DMS53 (cell line): ENCODE results near the gene TSR3.

Source experiments
- DNase-seq: peaks from one replicate; lab custom pipeline; 2025; lab: John Stamatoyannopoulos, UW

Gene TSR3

DNA sequence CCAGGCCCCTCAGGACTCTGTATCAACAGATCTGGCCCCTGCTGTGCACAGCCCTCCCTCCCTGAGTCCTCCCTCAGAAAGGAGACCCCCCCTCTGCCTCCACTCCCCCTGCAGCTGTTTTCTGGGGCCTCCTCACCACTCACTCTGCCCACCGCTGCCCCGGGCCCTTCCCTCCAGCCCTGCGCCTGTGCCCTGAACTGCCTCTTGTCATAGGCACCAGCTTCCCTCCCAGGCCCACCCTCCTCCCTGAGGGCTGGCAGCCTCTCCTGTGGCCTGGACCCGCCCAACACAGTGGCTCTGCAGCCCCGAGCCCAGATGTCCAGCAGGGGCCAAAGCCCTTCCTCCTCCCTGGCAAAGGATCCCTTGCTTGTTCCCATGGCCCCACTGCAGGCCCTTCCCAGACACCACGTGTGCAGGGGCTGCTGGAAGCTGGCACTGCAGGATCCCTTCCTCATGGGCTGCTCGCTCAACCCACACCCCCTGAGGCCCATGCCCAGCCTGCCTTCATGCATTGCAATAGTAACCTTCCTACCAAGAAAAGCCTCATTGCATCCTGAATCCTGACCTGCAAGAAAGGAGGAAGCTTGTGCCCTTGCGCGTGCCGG, 25.8 kb upstream of the TSR3 start:
- no peak for DNase-seq

DNA sequence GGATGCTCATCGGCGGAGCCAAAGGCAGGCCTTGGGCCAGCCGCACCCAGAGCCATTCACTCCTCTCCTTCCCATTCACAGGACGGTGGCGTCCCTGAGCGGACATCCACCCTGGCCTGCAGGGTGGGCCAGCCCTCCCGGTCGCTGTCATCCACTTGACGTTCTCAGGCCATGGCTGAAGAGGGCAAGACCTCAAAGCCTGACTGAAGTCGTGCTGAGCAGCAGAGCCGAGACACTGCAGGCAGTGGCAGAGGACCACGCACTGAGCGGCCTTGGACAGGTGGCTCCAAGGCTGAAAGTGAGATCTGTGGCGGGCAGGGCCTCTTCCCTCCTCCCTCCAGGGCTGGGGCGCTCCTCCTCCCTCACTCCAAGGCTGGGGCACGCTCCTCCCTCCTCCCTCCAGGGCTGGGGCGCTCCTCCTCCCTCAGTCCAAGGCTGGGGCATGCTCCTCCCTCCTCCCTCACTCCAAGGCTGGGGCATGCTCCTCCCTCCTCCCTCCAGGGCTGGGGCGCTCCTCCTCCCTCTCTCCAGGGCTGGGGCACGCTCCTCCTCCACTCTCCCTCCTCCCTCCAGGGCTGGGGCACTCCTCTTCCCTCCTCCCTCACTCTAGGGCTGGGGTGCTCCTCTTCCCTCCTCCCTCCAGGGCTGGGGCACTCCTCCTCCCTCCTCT, 24.2 kb upstream of the TSR3 start:
- no peak for DNase-seq

DNA sequence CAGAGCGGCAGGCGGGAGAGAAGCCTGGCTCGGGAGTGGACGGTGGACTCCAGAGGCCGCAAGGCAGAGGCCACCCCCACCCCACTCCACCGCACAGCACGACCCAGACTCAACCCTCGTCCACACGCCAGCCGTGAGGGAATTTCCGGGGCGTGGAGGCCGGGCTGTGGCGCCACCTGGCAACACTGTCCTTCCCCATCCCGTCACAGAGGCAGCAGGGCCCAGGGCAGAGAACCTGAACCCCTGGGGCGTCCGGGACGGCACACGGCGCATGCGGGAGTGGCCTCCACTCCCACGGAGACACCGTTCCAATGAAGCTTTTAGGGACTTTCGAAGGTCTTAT, 23.6 kb upstream of the TSR3 start:
- no peak for DNase-seq

DNA sequence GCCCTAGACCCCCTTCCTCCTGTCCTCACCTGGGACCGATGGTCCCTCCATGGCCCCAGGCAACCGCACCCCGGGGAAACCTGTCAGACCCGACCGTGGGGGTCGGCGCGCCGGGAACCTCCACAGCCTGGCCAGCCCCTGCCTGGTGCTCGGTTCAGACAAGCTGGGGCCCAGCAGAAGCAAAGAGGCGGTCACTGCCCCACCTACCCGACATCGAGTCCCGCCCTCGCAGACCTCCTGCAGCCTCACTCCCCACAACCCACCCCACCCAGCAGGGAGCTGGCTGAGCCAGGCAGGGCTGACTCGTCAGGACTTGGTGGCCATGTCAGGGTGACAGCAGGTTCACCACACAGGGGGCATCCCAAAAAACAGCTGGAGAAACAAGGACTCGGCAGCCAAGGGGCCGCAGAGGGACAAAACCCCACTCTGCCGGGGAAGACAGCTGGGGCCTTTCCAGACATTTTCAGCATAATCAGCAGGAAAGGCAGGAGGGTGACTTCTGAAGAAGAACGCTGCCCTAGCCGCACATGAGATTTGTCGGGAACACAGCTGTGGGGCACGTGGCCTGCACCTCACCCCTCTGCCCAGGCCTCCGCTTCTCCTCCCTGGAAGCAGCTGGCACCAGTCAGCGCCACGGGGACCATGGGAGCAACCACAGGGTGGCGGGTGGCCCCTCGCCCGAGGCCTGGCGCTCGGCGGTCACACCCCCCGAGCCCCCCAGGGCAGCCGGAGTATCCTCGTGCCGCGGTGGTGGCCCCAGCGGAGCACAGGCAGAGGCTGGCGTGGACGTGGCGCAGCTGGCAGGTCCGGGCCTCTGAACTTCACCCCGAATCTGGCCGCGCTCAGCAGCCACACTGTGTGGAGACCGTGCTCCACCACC, 23.0 kb upstream of the TSR3 start:
- no peak for DNase-seq

DNA sequence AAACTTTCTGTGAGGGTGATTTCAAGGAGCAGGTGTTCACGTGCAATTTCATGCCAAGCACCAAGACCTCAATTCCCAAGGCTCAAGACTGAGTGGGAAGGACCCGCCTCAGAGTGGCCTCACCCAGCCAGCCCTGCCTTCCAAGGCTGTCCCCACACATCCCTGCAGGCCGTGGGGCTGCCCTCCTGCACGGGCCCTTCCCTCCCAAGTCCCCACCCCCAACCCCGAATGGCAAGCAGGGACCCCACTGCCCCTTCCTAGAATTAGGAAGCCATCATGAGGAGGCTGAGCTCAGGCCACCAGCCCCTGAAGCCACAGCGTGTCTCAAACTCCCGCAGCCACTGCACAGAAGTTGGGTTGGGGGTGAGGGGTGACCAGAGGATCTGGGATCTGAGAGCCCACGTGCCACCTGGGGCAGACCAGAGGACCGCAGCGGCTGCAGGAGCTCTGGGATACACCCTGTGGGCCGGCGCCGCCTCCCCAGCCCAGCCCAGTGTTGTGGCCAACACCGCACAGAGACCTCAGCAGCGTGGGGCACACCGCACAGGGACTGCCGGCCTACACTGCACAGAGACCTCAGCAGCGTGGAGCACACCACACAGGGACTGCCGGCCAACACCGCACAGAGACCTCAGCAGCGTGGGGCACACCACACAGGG, 20.7 kb upstream of the TSR3 start:
- no peak for DNase-seq

DNA sequence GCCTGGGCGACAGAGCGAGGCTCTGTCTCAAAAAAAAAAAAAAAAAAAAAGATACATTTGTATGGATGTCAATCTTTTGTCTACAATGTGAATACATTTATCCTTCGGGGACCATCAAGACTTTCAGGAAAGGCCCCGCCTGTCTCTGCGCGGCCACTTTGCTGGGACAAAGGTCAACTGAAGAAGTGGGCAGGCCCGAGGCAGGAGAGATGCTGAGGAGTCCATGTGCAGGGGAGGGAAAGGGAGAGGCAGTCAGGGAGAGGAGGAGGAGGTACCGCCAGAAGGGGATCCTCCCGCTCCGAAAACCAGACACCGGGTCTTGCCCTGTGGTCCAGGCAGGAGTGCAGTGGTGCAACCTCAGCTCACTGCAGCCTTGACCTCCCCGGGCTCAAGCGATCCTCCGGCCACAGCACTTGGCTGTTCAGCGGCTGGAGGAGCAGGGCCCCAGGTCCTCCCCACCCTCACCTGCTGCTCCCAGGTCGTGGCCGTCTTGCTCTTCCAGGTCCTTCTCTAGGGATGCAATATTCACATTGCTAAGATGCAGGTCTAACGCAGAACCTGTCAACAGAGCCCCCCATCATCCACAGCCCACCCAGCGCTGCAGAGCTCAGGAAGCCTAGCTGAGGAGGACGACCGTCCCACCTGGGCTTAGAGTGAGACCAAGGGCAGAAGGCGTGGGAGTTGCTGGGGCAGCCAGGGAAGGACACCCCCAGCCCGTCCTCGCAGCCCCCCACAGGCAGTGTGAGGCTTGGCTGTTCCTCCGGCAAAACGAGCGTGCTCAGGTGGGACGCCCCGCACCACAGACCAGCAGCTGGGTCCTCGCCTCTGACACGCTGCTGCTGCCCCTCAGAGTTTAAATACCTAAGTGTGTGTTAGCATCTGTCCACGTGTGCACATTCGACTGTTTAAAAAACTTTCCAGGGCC, 19.6 kb upstream of the TSR3 start:
- no peak for DNase-seq

DNA sequence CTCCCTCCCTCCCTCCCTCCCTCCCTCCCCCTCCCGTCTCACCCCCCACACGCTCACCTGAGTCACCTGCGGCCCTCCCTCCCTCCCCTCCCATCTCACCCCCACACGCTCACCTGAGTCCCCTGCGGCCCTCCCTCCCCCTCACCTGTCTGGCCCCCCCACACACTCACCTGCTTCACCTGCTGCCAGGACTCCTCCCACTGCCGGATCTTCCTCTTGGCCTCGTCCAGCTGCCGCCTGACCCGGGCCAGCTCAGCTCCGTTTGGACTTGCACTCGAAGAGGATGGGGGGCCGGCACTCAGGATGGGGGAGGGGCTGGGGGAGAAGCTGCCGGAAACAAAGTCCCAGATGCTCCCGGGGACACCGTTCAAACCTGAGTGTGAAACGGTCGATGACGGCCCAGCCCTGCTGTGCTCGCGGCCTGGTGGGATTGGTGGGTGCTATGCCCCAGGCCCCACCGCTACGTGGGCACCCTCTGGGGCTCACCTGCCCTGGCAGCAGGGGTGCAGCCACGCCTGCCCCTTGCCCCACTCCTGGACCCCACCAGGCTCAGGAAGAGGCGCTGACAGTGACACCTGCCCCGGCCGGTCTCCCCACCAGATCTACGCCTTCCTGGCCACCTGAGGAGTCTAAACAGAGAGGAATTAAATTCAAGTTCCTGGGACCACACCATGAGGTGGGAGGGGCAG, 16.0 kb upstream of the TSR3 start:
- DNase-seq, result peak; percentile 98

DNA sequence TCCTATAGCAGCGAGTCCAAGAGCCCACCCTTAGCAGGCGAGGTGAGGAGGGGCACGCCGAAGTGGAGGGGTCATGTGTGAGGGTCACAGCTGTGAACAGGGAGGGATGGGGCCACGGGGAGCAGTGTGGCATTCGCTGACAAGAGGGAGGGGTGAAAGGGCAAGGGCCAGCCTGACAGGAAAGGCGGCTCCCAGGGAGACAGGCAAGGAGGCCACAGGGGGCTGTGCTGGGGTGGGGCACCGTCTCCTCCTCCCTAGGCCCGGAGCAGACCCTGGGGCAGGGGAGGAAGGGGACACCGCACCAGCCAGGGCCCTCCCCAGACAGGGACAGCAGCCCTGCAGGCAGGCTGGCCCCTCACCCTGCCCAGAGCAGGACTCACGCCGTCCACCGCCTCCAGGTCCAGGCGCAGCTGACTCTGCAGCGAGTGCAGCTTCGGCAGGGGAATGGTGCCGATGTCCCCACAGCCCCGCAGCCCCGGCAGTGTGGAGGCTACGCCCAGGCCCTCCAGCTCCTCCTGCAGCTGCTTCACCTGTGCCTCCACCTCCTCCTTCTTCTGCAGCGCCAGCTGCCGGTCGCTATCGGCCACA, 15.1 kb upstream of the TSR3 start:
- peak; percentile 94 for DNase-seq

DNA sequence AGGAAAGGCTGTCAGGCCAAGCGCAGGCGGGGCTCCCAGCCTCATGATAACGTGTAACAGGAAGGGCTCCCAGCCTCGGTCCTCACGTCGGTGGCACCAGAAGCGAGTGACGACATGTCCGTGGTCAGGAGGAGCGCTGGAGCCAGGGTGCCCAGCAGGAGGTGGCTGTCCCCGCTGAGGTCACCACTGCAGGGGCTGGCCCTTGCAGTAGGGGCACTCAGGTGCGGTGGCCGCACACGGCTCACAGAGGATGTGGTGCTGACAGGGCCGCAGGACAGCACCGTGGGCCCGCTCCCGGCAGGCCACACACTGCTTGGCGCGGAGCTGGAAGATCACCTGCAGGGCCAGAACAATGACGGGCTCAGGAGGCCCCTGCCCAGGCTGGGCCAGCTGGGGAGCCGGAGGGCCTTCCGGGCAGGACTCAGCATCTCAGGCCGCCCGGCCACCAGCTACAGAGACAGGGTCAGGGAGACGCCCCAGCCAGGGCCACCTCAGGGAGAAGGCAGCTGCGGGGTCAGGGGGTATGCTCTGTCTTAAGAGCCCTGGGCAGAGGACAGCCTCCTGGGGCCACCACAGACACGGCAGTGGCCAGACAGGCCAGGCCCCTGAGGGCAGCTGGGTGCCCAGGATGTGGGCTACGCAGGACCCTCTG, 14.5 kb upstream of the TSR3 start:
- peak; percentile 30 for DNase-seq

DNA sequence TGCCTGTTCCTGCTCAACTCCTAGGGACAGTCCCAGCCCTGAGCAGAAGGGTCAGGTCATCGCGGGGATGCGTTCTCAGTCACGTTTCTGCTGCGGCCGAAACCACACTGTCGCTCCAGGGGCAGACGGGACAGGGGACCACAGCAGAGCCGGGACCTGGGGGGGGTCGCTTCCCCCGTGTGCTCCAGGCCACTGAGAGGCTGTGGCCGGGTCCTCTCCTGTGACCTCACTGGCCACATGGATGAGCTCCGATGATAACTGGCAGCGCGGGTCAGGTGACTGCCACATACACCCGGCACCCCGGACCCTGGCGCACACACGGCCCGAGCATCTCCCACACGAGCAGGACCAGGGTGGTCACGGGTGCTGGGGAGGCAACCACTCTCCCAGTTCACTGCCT, 12.8 kb upstream of the TSR3 start:
- DNase-seq, result peak; percentile 29

DNA sequence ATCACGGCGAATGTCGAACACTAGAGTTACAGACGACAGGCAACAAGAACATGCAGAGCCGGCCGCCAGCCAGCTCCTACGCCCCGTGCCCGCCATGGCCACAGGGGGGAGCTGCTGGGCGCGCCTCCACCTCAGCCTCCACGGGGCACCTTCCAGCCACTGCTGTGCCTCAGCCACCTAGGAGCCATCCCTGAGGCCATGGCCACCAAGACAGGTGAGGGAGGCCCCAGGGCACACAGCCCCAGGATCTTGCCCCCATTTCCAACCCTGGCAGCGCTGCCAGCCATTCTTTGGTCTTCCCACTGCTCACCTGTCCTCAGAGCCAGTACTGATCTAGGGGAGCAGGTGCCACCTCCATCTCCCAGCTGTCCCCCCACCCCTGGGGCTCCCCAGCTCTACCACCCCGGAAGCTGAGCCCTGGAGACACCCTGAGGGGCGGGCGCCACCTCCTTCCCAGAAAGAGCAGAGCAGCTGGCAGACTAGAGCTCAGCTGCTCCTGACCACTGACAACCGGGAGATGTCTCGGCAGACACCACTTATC, 11.9 kb upstream of the TSR3 start:
- peak; percentile 92 for DNase-seq

DNA sequence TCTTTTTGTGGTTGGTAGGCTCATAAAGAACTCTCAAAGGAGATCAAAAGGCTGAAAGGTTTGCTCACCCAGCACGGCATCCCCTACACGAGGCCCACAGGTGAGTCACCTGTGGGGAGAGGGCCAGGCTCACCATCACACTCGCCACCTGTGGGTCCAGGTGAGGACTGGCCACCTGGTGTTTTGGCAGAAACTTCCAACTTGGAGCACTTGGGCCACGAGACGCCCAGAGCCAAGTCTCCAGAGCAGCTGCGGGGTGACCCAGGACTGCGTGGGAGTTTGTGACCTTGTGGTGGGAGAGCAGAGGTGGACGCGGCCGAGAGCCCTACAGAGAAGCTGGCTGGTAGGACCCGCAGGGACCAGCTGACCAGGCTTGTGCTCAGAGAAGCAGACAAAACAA, 11.1 kb upstream of the TSR3 start:
- DNase-seq, result peak; percentile 84

DNA sequence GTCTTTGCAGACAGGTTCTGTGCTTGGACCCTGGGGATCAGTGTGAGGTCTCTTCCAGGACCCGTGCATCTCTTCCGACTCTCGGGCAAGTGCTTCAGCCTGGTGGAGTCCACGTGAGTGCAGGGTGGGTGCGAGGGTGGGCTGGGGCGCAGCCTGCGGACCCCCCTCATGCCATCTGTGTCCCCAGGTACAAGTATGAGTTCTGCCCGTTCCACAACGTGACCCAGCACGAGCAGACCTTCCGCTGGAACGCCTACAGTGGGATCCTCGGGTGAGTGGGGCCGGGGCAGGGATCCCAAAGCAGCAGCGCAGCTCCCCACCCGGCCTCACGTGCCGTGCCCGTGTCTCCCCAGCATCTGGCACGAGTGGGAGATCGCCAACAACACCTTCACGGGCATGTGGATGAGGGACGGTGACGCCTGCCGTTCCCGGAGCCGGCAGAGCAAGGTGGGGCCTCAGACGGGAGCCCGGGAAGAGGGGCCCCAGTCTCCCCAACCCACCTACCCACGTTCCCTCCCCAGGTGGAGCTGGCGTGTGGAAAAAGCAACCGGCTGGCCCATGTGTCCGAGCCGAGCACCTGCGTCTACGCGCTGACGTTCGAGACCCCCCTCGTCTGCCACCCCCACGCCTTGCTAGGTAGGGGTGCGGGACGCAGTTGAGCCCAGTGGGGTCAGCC, 10.1 kb upstream of the TSR3 start:
- no peak for DNase-seq

DNA sequence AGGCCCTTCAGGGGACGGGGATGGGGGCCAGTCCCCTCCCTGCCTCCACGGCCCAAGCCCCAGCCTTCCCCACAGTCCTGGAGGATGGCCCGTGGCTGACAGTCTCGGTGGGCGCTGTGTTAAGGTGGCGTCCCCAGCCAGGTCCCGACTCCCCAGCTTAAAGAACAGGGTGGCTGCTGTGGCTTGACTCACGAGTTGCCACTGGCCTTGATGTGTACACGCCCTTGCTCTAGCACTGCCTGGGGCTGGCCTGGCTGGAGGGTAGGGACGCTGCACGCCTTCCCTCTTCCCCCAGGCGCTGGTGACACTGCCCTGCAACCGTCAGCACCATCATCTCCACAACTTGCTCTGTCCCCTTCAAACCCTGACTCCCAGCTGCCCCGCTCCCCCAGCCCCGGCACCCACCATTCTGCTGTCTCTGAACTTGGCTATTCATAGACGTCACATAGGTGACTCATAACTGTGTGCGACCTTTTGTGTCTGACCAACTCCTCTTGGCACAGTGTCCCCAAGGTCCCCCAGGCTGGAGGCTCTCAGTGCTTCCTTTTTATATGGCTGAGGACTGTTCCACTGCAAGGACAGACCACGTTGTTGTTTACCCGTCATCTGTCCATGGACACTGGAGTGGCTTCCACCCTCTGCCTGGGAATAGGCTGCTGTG, 6.4 kb upstream of the TSR3 start:
- DNase-seq, result peak; percentile 66

DNA sequence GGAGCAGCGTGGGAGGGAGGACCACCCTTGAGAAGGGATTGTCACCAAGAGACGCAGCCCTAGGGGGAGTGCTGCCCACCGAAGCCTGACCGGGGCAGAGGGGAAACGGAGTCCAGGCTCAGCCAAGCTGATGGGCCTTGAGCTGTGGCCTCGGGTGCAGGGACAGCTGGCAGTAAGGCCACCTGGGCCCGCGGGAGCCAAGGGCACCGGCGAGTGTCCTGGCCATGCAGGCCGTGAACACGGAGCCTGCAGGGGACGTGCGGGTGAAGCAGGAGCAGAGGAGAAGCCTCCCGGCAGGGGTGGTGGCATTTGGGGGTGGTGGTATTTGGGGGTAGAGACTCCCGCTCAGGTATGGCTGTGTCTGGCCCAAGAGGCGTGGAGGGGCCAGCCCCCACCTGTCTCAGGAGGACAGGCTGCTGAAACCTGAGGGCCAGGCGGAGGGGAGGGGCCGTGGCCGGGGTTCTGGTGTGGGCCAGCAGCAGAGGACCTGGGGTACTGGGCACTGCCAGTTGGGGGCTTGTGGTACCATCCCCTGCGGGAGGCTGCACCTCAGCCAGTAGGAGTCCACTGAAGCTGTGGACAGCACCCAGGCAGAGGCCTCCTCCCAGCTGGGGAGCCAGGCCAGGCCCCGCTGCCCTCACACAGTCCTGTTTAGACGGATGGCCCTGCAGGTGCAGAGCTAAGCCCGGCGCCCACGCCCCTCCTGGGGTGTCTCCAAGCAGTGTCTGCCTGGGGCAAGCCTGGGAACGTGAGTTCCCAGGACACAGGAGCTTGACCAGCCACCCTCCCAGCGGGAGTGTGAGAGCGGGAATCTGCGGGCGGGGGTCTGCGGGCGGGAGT, 4.6 kb upstream of the TSR3 start:
- peak; percentile 24 for DNase-seq

DNA sequence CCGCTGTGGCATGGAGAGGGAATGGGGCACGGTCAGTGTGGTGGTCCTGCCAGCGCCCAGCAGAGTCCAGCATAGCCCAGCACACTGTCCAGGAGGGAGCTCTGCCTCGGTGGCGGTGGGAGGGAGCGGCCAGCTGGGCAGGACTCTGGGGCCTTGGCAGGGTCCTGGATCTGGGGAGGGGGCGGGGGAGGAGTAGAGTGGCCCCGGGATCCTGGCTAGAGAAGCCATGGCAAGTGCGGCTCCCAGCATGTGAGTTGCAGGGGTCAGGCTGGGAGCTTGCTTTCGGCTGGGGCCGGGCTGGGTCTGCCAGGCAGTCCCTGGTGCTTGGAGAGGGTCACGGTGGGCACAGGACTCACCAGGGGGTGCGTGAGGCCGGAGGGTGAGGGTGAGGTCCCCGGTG, 3.9 kb upstream of the TSR3 start:
- no peak for DNase-seq

DNA sequence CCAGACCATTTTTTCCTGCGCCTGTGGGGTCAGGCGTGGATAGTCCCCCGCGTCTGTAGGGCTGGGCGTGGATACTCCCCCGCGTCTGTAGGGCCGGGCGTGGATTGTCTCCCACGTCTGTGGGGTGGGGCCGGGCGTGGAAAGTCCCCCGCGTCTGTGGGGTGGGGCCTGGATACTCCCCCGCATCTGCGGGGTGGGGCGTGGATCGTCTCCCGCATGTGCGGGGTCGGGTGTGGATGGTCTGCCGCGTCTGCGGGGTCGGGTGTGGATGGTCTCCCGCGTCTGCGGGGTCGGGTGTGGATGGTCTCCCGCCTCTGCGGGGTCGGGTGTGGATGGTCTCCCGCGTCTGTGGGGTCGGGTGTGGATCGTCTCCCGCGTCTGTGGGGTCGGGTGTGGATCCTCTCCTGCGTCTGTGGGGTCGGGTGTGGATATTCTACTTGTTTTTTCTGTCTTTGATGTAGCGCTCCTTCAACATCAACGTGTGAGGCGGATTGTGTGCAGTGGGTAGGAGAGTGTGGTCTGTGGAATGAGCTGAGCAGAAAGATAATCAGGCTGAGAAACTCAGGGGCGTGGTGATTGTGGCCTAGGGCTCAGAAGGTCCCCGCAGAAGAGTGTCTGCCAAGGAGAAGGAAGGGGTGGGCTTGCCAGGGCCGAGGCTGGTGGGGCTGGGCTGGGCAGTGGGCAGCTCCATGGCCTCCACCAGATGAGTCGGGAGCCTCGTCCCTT, 3.3 kb upstream of the TSR3 start:
- DNase-seq, result no peak
